HepG2 (cell line): ENCODE measurements around the gene CYP4F22. TPM values are rescaled to one million over a fixed set of nuclear protein-coding genes. Genes with fewer than 3 reads are reported as not detected.

Source experiments
- BCL6 ChIP-seq: IDR thresholded peaks from 2 replicates; pipeline ENCODE4 v1.6.1; 2016; ENCODE audit warnings: missing genetic modification reagents, missing compliant biosample characterization
- CHD2 ChIP-seq: IDR thresholded peaks from 2 replicates; pipeline ENCODE4 v1.6.1; 2011; ENCODE audit warnings: low read depth, low read length, improper control_type of control experiment
- ETV5 ChIP-seq: IDR thresholded peaks from 2 replicates; pipeline ENCODE4 v1.6.1; 2018; ENCODE audit warnings: missing biosample characterization, missing genetic modification reagents, inconsistent platforms, borderline replicate concordance
- FOXA3 ChIP-seq: IDR thresholded peaks from 2 replicates; pipeline ENCODE4 v1.6.1; 2016; ENCODE audit warnings: missing genetic modification reagents, missing compliant biosample characterization
- HOXA3 ChIP-seq: sonication (generic); formaldehyde crosslinking; IDR thresholded peaks from 2 replicates; pipeline ENCODE4 v1.5.0; 2020; ENCODE audit warnings: missing genetic modification reagents
- HOXA5 ChIP-seq: sonication (generic); formaldehyde crosslinking; IDR thresholded peaks from 2 replicates; pipeline ENCODE4 v1.4.0; 2020; ENCODE audit warnings: missing genetic modification reagents
- LCORL ChIP-seq, 2 experiments: fragments of 450-650 bp in 1 of 2; sonication (generic) in 1 of 2; formaldehyde crosslinking in 1 of 2; IDR thresholded peaks; 2 replicates each; pipeline versions ENCODE4 v1.5.0 to v1.6.1; 2017 to 2020; ENCODE audit warnings: antibody characterized with exemption in 1 of 2, missing genetic modification reagents in 1 of 2
- SOX13 ChIP-seq, 3 experiments: fragments of 450-650 bp in 1 of 3; sonication (generic) in 1 of 3; formaldehyde crosslinking in 1 of 3; IDR thresholded peaks in 2 of 3; conservative IDR thresholded peaks in 1 of 3; 2 replicates each; pipeline versions ENCODE4 v1.5.0 to v1.6.1; 2016 to 2020; ENCODE audit warnings: antibody characterized with exemption in 1 of 3, mild to moderate bottlenecking in 1 of 3, missing compliant biosample characterization in 1 of 3, missing genetic modification reagents in 1 of 3, moderate library complexity in 1 of 3
- SOX6 ChIP-seq, 2 experiments: fragments of 450-650 bp in 1 of 2; sonication (generic) in 1 of 2; formaldehyde crosslinking in 1 of 2; IDR thresholded peaks; 2 replicates each; pipeline versions ENCODE4 v1.4.0 to v1.6.1; 2017 to 2020; ENCODE audit warnings: antibody characterized with exemption in 1 of 2, mild to moderate bottlenecking in 1 of 2, missing genetic modification reagents in 1 of 2
- TAF1 ChIP-seq: sonication (generic); formaldehyde crosslinking; IDR thresholded peaks from 2 replicates; pipeline ENCODE4 v1.4.0; 2020; ENCODE audit warnings: missing genetic modification reagents
- U2AF1 ChIP-seq: fragments of 200-400 bp; formaldehyde crosslinking; optimal IDR thresholded peaks from 2 replicates; pipeline ENCODE3; 2017; ENCODE audit warnings: mild to moderate bottlenecking, low read depth, low read length
- ZBTB25 ChIP-seq: IDR thresholded peaks from 2 replicates; pipeline ENCODE4 v1.6.1; 2018; ENCODE audit warnings: missing genetic modification reagents
- ZBTB33 ChIP-seq: sonication (generic); formaldehyde crosslinking; IDR thresholded peaks from 2 replicates; pipeline ENCODE4 v1.4.0; 2020; ENCODE audit warnings: missing genetic modification reagents
- ZKSCAN5 ChIP-seq: sonication (generic); formaldehyde crosslinking; IDR thresholded peaks from 2 replicates; pipeline ENCODE4 v1.5.1; 2020; ENCODE audit warnings: mild to moderate bottlenecking, missing genetic modification reagents
- ZNF205 ChIP-seq: IDR thresholded peaks from 2 replicates; pipeline ENCODE4 v1.6.1; 2018; ENCODE audit warnings: missing biosample characterization, missing genetic modification reagents
- ZNF282 ChIP-seq: fragments of 450-650 bp; IDR thresholded peaks from 2 replicates; pipeline ENCODE4 v1.6.1; 2018; ENCODE audit not compliant: partially characterized antibody
- ZNF30 ChIP-seq: sonication (generic); formaldehyde crosslinking; IDR thresholded peaks from 2 replicates; pipeline ENCODE4 v1.5.0; 2020; ENCODE audit warnings: mild to moderate bottlenecking, missing genetic modification reagents
- ZNF333 ChIP-seq: sonication (generic); formaldehyde crosslinking; IDR thresholded peaks from 2 replicates; pipeline ENCODE4 v1.4.0; 2020; ENCODE audit warnings: mild to moderate bottlenecking, missing genetic modification reagents, borderline replicate concordance
- ZNF547 ChIP-seq: sonication (generic); formaldehyde crosslinking; IDR thresholded peaks from 2 replicates; pipeline ENCODE4 v1.5.1; 2020; ENCODE audit warnings: mild to moderate bottlenecking, missing genetic modification reagents
- ZNF562 ChIP-seq: sonication (generic); formaldehyde crosslinking; IDR thresholded peaks from 2 replicates; pipeline ENCODE4 v1.8.0; 2022; ENCODE audit warnings: missing genetic modification reagents, borderline replicate concordance
- ZNF7 ChIP-seq: IDR thresholded peaks from 2 replicates; pipeline ENCODE4 v1.6.1; 2016; ENCODE audit warnings: missing biosample characterization, missing genetic modification reagents
- ZSCAN12 ChIP-seq: sonication (generic); formaldehyde crosslinking; IDR thresholded peaks from 2 replicates; pipeline ENCODE4 v1.9.0; 2021; ENCODE audit warnings: mild to moderate bottlenecking, missing genetic modification reagents
- polyA plus RNA-seq, 8 experiments: library from polyadenylated mRNA; depleted of rRNA in 3 of 8; stranded (reverse) in 7 of 8; unstranded in 1 of 8; fragments of >200 nt; fragmentation: Illumina TruSeq in 4 of 8; extraction: Trizol in 4 of 8; gene quantifications; 2 replicates each; pipeline versions ENCODE4 v1.2.1 to v1.2.3, GENCODE V29; 2011 to 2016; ENCODE audit warnings: low read depth in 4 of 8, missing spikeins in 1 of 8, mixed read lengths in 1 of 8; ENCODE audit not compliant: insufficient read depth in 1 of 8
- total RNA-seq, 5 experiments: library from RNA; depleted of rRNA; stranded (reverse); fragments of >200 nt; fragmentation: Illumina TruSeq; extraction: Trizol; gene quantifications; 2 replicates each; pipeline ENCODE4 v1.2.3, GENCODE V29; 2016; ENCODE audit warnings: low read depth in 1 of 5
- TF ChIP-seq, protein P1 (sequence below): IDR thresholded peaks from 2 replicates; pipeline ENCODE4 v1.6.1; 2016; ENCODE audit warnings: control low read depth

Gene CYP4F22
- total and polyA plus RNA-seq, 2 of the 13 experiments (the other 11 are each of a cell fraction or from before 2014, with no cell fraction given) = 0.05 TPM; not detected in 1

DNA sequence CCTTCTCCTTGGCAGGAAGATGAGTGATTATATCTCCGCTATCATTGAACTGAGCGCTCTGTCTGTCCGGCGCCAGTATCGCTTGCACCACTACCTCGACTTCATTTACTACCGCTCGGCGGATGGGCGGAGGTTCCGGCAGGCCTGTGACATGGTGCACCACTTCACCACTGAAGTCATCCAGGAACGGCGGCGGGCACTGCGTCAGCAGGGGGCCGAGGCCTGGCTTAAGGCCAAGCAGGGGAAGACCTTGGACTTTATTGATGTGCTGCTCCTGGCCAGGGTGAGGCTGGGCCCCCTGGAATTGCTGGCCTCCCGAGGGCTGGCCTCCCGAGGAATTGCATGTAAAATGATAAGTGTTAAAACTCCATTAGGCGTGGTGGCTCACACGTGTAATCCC is 32.1 kb downstream of the CYP4F22 start (continued):
- TF ChIP-seq CHD2 = no peak
- TF ChIP-seq ZNF205 (CRISPR knock-in tag) = no peak
- TF ChIP-seq ZSCAN12 (CRISPR knock-in tag) = no peak
- no peak for TF ChIP-seq ZNF333 (CRISPR knock-in tag)
- no peak for TF ChIP-seq U2AF1
- TF ChIP-seq, protein P1, sequence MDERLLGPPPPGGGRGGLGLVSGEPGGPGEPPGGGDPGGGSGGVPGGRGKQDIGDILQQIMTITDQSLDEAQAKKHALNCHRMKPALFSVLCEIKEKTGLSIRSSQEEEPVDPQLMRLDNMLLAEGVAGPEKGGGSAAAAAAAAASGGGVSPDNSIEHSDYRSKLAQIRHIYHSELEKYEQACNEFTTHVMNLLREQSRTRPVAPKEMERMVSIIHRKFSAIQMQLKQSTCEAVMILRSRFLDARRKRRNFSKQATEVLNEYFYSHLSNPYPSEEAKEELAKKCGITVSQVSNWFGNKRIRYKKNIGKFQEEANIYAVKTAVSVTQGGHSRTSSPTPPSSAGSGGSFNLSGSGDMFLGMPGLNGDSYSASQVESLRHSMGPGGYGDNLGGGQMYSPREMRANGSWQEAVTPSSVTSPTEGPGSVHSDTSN (CRISPR knock-in tag) = no peak
- peak; percentile 10; the same call in 1 of the 2 replicates for TF ChIP-seq FOXA3 (CRISPR knock-in tag)
- TF ChIP-seq HOXA3 = peak; percentile 85
- TF ChIP-seq ZNF282 = no peak
- TF ChIP-seq SOX13 (IDR thresholded peaks at IDR 0.05) = no peak
- peak in 1 of 2 experiments; percentile 18; a peak in 1 of 4 replicates for TF ChIP-seq SOX13 (CRISPR knock-in tag; conservative IDR thresholded peaks at IDR 0.05 in 1 of 2, IDR thresholded peaks at IDR 0.05 in 1 of 2)
- TF ChIP-seq HOXA5 (CRISPR knock-in tag) = no peak
- 0 out of 2 replicates have a peak, but pooled peaks have one; percentile 21 for TF ChIP-seq ZBTB33 (CRISPR knock-in tag)
- TF ChIP-seq ZBTB25 (CRISPR knock-in tag) = no peak
- TF ChIP-seq ETV5 (CRISPR knock-in tag) = peak; percentile 19; the same call in 1 of the 2 replicates
- no peak for TF ChIP-seq ZNF30 (CRISPR knock-in tag)
- TF ChIP-seq TAF1 (CRISPR knock-in tag) = no peak
- TF ChIP-seq SOX6 (IDR thresholded peaks at IDR 0.05) = no peak
- peak; percentile 29; the same call in 1 of the 2 replicates for TF ChIP-seq SOX6 (CRISPR knock-in tag; IDR thresholded peaks at IDR 0.05)
- TF ChIP-seq ZNF547 (CRISPR knock-in tag) = no peak
- no peak for TF ChIP-seq ZNF562 (CRISPR knock-in tag)
- no peak for TF ChIP-seq LCORL (IDR thresholded peaks at IDR 0.05)
- no peak for TF ChIP-seq LCORL (CRISPR knock-in tag; IDR thresholded peaks at IDR 0.05)
- no peak for TF ChIP-seq ZKSCAN5 (CRISPR knock-in tag)
- TF ChIP-seq BCL6 (CRISPR knock-in tag) = peak; percentile 63; the same call in 1 of the 2 replicates
- no peak for TF ChIP-seq ZNF7 (CRISPR knock-in tag)
